Ovary (tissue), 3 donors: ENCODE measurements around the gene DRD4.

Source experiments
- POLR2A ChIP-seq: fragments of 450-650 bp; IDR thresholded peaks from one replicate; pipeline ENCODE4 v1.6.1; 2017; ENCODE audit warnings: antibody characterized with exemption, mild to moderate bottlenecking, moderate library complexity
- TF ChIP-seq, protein P1 (sequence below), 3 donors: fragments of 450-650 bp in 2 of 3; fragments of 200-600 bp in 1 of 3; IDR thresholded peaks; one replicate each; pipeline versions ENCODE4 v1.5.1 to v1.8.0; 2016 to 2022; ENCODE audit warnings: antibody characterized with exemption in 3 of 3, mild to moderate bottlenecking in 1 of 3
- donor health status: DM: no; HTN: no; CAD: no.

DNA sequence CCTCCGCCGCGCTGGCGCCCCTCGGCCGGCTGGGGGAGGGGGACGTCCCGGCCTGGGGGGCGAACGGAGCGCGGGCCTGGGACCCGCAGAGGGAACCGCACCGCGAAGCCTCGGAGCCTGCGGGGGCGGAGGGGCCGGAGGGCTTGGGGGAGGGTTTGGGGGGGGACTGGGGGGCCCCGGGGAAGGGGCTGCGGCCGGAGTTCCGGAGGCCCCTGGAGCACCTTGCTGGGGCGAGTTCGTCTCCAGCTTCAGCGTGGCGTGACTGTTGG is 9.8 kb upstream of the DRD4 start:
- TF ChIP-seq, protein P1, sequence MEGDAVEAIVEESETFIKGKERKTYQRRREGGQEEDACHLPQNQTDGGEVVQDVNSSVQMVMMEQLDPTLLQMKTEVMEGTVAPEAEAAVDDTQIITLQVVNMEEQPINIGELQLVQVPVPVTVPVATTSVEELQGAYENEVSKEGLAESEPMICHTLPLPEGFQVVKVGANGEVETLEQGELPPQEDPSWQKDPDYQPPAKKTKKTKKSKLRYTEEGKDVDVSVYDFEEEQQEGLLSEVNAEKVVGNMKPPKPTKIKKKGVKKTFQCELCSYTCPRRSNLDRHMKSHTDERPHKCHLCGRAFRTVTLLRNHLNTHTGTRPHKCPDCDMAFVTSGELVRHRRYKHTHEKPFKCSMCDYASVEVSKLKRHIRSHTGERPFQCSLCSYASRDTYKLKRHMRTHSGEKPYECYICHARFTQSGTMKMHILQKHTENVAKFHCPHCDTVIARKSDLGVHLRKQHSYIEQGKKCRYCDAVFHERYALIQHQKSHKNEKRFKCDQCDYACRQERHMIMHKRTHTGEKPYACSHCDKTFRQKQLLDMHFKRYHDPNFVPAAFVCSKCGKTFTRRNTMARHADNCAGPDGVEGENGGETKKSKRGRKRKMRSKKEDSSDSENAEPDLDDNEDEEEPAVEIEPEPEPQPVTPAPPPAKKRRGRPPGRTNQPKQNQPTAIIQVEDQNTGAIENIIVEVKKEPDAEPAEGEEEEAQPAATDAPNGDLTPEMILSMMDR (IDR thresholded peaks at IDR 0.05) = no peak
- TF ChIP-seq POLR2A = no peak
